ENCODE measurements around the gene SLC16A3.

Gene SLC16A3

DNA sequence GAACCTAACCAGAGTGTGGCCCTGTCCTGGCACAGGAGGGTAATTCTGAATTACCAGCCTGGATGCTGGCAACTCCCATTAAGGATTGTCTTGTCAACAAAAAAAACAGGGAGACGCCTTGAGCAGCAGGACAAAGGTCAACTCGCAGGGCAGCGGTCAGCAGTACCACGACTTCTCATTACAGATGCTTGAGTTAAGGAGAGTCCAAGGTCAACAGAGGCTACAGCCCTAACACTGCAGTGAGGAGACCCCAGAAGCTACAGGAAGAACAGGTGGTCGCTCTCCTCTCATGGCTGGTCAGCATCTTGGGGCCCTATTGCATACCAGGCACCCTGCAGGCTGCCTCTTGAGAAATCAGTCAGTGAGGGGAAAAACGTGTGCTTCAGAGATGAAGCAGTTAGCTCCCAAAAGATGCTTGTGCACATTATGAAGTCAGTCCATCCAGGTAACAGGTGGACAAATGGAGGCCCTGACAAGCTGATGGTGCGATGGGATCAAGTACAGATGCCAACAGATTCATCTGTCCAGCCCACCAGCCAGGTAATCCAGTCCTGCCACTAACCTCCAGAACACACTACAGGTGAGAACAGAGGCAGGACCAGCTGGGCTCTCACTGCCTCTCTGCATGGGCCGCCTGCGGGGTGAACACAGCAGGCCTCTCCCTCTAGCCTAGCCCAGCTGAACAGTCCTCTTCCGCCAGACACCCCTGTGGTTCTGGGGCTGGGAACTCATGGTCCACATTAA is 40.5 kb downstream of the SLC16A3 start:
- DNase-seq (ENCODE audit: low read depth), result no peak

DNA sequence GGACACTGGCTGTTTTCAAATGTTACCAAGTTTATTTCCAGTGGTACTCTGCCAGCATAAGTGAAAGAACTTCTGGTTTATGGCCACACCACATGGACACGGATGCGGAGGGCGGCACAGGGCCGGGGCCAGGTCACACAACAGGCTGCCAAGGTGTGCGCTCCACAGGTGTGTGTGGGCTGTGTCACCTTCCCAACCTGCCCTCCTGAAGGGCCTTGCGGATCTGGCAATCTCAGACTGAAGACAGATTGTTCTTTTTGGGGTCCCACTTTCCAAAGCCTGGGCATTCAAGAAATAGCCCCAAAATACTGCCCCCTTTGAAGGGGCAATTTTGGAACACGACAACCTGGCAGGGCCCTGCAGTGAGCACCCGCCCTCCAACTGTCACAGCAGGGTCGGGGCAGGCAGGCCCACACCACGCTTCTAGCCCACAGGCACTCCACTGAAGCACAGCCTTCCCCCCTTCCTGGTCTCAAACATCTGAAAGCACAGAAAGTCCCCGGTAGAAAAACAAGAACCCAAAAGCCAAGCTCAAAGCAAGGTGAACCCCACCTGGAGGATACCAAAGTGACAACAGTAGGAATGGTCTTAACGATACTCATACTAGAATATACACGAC is 41.1 kb downstream of the SLC16A3 start:
- DNase-seq (ENCODE audit: low read depth), result no peak

DNA sequence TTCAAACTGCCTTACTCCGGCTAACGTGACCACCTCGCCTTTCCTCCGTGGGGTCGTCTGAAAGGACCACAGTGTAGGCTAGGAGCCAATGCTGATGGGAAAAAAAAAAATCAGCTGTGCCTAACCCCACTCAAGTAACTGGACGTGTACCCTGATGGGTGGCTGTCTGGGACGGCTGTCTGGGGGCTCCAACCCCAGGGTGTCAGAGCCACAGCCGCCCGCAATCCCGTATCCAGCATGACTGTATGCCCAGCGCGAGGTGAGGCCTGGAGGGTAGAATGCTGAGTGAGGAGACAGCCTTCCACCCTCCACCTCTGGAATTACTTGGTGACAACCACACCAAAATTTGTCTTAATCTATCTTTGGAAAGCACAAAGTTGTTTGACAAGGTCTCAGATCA is 41.8 kb downstream of the SLC16A3 start:
- no peak for DNase-seq (ENCODE audit: low read depth)

DNA sequence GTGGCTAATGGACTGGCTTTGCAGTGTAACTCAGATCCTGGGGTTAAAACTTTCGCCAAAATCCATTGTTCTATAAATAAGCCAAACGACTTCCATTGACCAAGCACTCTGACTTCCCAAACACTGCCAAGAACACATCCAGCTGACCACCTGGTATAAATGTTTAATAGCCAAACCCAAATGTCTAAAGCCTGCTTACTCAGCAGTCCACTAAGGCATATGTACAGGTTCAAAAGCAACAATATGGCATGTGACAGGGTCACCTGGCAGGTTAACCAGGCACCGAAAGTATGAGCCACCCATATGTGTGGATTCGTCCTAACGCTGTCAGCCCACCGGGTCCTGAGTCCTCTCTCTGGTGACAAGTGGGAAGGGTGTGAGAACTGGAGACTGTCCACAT is 42.6 kb downstream of the SLC16A3 start:
- DNase-seq (ENCODE audit: low read depth), result no peak

DNA sequence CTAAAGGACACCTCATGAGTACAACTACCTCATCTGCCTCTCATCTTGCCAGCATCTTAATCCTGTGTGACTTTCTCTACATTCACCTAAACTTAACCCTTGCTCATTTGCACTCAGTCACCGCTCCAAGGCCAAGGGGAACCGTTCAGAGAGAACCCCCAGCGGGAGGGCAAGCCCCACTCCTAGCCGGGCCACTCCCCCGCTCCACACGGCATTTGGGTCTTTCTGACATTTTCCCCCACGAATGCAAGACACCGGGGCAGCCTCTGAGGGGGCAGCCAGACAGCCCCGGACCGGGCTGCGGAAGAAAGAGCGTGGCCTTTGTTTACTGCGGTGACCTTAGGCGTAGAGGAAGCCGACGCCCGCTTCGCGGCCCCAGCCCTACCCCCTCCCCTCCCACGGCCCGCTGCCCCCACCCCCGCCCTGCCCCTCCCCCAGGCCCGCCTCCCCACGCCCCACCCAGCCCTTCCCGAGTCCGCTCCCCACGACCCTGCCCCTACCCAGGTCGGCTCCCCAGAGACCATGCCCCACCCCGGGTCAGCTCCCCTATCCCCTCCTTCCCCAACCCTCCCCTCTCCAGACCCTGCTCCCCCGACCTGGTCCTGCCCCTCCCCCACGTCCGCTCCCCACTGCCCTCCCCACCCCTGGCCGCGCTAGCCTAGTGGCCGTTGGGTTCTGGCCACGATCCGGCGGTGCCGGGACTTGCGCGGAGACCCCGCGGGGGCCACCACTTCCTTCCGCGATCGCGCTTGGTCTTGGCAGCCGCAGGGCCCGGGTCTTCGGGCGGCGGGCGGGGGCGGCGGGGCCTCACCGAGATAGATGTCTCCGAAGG is 43.9 kb downstream of the SLC16A3 start:
- no peak for DNase-seq (ENCODE audit: low read depth)

DNA sequence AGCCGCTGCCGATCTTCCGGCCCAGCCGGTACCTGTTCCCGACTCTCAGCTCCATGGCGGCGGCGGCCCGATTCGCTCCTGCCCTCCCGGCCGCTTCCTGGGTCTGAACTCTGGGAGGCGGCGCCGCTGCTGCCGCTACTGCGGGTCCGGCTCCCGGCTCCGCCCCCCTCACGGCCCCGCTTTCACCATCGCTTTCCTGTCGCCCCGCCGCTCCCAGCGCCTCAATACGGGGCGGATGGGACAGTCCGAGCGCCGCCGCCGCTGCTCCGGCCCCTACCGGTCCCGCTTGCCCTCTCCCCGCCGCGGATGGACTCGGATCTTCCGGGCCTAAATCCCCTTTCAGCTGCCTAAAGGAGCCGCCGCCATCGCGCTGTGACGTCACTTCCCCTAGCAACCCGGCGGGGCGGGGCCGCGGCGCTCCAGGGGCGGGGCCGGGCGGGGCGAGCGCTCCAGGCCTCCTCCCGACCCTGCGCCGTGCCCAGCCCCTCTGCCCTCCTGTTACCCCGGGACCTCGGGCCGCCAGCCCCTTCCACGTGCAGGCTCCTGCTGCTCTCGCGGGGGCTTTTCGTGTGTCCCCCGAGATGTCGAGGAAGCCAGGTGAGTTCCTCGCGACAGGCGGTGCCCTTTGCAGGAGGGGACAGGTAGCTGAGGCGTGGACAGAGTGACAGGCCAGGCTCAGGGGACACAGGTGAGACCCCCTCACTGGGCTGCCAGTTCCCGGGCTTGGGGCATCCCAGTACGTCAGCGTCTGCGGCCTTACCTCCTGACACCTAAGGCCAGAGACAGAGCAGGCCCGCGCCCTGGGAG is 44.7 kb downstream of the SLC16A3 start, which contains the start of gene CSNK1D:
Gene CSNK1D (minus strand): TSS at position 374 of the 807 bp plus-strand sequence. CDS start 319 bp downstream, at position 55.
- DNase-seq (ENCODE audit: low read depth), result peak; percentile 36

DNA sequence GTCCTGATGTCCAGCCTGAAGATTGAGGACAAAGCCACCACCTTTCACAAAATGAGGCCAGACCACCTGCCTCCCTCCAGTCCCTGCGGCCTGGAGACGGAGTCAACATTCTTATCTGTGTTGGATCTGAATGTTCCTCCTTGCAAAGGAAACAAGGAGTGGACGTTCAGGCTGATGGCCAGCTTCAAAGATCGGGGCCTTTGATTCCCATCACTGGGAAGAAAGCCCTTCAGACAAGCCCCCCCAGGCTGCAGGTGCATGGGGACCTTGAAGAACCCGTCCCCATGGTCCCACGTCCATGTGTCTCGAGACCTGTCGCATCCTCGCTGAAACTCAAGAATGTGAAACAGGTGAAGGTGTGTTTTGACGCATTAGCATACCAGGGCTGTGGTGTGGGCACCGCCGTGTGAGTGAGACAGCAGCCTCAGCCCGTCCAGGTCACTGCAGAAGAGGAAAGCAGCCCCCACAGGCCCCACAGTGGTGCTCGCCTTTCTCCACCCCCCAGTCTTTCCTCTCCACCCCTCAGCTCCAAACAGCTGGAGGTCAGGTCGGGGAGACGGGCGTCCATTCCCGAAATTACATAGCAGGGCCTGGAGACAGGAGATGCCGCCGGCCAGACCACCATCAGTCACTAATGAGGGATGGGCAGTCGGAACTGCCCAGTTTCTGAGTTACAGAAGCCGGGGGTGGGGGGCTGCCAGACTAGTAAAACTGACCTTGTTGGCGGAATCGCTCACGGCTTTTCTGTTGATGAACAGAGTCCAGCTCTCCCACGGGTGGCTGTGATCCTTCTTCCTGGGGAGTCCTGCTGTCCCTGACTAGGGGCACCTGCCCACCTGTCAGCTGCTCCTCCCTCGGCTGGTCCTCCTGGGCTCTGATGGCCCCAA is 45.5 kb downstream of the SLC16A3 start:
- no peak for DNase-seq (ENCODE audit: low read depth)

DNA sequence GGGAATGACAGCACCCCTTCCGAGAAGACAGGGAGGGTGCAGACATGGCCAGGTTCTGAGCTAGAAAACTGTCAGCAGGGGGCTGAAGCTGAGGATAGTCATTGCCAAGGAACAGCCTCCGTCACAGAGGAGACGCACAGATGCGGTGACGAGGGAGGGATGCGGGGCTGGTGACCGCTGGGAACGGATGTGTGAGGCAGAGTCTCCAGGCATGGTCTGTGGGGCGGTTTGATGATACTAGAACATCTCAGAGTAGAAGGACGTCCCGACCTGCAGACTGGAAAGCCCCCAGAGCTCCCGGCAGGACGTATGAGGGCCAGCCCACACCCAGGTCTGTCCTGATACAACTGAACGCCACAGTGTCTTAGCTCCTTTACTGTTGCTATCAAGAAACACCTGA is 46.5 kb downstream of the SLC16A3 start:
- no peak for DNase-seq (ENCODE audit: low read depth)

DNA sequence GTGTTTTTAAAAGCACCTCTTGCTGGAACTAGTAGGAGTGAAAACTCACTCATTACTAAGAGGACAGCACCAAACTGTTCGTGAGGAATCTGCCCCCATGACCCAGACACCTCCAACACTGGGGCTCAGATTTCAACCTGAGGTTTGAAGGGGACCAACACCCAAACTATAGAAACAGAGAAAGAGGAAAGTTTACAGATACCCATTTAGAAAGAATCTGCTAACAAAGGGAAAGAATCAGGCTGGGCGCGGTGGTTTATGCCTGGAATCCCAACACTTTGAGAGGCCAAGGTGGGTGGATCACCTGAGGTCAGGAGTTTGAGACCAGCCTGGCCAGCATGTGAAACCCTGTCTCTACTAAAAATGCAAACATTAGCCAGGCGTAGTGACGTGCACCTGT is 48.1 kb downstream of the SLC16A3 start:
- no peak for DNase-seq (ENCODE audit: low read depth)

DNA sequence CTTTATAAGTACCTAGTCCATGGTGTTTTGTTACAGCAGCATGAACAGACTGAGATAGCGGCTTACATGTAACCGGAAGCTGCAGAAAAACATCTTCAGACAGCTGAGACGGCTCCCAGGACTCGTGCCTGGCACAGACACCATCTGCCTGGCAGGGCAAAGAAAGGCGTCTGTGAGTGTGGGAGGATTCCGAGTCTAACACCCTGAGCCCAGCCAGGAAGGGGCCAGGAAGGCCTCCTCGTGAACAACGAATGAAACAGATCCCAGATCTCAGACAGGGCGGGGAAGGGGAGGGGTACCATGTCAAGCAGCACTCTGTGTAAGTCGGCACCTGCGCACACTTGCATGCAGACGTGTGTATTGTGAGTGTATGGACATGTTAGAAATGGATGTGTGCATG is 49.0 kb downstream of the SLC16A3 start:
- DNase-seq (ENCODE audit: low read depth), result no peak

DNA sequence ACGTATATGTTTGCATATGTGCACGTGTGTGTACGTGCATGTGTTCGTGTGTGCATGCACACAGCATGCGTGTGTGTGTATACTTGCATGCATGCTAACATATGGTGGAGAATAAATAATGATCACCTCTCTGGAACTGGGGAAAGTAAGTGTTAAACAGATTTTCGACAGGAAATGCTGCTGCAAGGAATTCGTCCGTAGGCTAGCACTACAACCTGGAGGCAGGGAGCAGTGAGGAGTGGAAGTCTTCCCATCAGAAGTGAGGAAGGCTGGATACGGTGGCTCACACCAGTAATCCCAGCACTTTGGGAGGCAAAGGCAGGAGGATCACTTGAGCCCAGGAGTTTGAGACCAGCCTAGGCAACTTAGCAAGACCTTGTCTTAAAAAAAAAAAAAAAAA is 49.5 kb downstream of the SLC16A3 start:
- no peak for DNase-seq (ENCODE audit: low read depth)

DNA sequence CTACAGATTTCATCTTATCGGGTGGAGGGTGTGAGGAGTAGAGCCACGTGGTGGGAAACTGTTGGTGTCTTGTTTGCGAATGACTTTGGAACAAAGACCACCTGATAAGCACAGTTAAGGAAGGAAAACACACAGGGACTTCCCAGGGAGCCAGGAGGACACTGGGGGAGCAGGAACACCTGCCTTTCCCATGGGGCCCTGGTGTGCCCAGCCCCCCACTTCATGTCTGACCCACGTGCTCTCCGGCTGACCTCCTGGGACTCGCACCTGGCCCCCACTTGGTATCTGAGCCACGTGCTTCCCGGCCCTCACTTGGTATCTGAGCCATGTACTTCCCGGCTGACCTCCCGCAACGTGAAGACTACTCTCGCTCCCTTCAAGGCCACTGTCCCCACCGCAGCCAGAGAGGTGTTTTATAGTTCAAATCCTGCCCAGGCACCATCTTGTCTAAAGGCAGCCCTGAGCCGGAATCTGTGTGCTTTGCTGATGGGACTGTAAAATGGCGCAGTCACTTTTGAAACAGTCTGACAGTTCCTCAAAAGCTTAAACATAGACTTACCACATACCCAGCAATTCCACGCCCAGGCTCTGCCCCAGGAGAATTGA is 50.0 kb downstream of the SLC16A3 start:
- DNase-seq (ENCODE audit: low read depth), result no peak

DNA sequence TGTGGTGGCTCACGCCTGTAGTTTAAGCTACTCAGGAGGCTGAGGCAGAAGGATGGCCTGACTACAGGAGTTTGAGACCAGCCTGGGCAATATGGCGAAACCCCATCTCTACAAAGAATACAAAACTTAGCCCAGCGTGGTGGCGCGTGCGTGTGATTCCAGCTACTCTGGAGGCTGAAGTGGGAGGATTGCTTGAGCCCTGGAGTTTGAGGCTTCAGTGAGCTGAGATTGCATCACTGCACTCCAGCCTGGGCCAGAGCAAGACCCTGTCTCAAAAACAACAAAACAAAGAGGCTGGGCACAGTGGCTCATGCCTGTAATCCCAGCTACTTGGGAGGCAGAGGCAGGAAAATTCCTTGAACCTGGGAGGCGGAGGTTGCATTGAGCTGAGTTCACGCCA is 51.7 kb downstream of the SLC16A3 start:
- DNase-seq (ENCODE audit: low read depth), result no peak

DNA sequence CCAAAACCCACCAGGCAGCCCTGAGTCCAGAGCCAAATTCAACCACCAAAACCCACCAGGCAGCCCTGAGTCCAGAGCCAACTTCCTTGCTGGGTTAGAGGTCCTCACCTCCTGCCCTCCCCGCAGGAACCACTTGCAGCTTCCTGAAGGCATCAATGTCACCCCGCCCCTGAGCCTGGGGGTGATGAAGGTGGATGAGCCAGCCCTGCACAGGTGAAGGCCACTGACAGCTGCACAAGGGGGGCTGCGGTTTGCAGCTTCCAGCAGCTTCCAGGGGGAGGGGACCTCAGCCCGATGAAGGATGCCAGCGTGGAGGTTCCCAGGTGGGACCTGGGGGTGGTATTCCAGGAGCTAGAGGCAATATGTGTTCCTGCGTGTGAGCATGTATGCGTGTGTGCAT is 52.2 kb downstream of the SLC16A3 start:
- DNase-seq (ENCODE audit: low read depth), result no peak

DNA sequence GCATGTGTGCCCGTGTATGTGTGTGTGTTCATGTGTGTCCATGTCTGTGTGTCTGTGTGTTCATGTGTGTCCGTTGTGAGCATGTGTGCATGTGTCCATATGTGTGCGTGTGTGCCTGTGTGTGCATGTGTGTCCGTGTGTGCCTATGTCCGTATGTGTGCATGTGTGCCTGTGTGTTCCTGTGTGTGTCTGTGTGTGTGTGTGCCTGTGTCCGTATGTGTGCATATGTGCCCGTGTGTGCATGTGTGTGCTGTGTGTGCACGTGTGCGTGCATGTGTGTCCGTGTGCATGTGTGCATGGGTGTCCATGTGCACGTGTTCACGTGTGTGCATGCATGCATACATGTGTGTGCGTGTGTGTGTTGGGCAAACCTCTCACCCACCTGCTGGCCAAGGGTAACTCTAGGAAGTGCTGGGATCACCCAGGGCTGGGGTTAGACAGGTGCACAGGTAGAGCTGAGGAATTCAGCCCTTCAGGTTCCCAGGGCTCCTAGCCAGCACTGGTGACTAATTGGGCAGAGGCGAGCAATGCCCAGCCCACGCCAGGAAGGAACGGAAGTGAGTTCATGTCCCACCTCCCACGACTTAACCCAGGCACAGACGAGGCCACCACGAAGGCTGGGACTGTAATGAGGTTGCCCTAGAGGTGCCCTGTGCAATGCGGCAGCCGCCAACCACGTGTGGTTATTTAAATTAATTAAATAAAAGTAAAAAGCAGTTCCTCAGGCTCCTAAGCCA is 52.8 kb downstream of the SLC16A3 start:
- no peak for DNase-seq (ENCODE audit: low read depth)

DNA sequence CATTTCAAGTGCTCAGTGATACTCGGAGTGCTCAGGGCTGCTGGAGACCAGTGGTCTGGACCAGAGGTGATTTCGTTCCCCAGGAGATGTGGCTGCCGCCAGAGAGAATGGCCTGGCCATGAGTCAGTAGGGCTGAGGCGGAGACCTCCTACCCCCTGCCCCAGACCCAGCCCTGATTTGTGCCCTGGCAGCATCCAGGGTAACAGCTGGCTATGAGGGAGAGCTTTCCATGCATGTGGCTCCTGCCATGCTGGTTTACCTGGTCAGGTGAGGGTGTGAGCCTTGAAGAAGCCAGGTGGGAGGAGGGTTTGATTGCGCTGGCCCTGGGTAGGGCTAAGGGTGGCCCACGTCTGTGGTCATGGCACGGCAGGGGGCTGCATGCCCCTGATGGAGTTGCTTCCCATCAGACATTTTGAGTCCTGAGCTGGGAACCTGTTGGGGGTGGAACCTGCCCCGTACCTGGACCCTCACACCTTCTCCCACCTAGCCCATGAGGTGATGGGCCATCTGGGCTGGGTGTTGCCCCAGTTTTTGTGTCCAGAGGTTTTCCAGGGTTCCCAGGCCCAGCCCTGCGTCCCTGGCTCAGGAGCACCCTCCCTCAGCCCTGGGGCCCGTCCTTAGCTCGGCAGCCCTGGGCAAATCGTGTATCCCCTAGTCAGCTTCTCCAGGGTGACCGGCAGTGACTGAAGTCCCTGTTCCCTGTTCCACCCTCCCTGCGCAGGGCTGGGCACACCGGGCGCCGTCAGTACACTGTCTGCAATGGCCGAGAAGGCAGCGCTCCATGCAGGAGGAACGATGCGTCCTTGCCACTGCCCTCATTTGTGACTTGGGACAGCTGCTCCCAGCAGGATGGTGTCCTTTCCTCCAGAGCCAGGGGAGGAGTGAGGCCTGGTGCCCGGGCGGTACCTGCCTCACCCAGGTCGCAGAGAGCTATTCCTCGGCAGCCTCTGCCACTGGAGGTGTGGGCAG is 53.7 kb downstream of the SLC16A3 start:
- DNase-seq (ENCODE audit: low read depth), result no peak

DNA sequence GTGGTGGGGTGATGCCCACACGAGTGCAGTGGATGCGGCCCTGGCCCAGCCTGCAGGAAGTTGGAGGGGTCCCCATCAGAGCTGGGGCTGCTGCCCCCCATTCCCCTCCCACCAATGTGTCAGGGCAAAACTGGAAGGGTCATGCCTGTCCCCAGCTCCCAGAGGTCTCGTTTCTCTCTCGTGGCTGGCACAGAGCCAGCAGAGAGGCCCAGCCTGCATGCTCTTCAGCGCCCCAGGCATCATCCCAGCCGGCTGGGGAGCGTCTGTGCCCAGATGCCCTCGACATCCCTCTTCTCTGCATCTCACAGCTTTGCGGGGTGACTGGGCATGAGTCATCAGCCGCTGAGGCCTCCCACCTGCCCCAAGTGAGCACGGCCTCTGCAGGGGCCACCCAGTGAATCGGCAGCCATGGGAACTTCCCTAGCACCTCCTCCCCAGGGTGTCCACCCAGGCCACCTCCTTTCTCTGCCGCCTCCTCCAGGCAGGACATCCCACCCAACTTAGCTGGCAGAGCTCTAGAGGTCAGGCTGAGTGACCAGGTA is 54.4 kb downstream of the SLC16A3 start:
- DNase-seq (ENCODE audit: low read depth), result no peak

DNA sequence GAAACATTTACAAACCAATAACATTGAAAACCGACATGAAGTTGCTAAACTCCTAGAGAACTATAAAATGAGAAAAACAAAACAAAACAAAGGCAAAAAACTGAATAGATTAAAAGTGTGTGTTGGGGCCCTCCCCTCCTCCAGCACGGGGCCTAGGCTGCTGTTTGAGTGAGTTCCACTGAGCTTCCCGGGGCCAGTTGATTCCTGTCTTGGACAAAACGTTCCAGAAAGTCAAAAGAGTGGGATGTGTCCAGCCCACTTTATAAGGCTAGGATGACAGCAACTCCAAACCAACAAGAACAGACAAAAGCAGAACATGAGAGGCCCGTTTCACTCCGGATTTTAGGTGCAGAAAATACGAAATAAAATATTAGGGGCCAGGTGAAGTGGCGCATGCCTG is 56.3 kb downstream of the SLC16A3 start:
- DNase-seq (ENCODE audit: low read depth), result no peak
